Muscle layer of duodenum (tissue), 2 donors: ENCODE data around the gene IQSEC3.
"Not testable (repeated sequence)": the region's sequence is repeated elsewhere in the genome, so short reads cannot be mapped to it uniquely, and the experiment has no call there.

ENCODE experiments used
- H3K27ac ChIP-seq: one replicate; pipeline ENCODE4 v1.7.0; 2013; ENCODE audit warnings: mild to moderate bottlenecking, low read length
- H3K27me3 ChIP-seq: one replicate; pipeline ENCODE4 v1.7.0; 2013; ENCODE audit warnings: low read depth, mild to moderate bottlenecking, control low read depth, low read length
- H3K36me3 ChIP-seq, 2 donors: one replicate each; pipeline ENCODE4 v1.7.0; 2013; ENCODE audit warnings: low read length in 2 of 2, control low read depth in 1 of 2, mild to moderate bottlenecking in 1 of 2; ENCODE audit not compliant: insufficient read depth in 2 of 2, control insufficient read depth in 1 of 2
- H3K4me1 ChIP-seq, 2 donors: one replicate each; pipeline ENCODE4 v1.7.0; 2013; ENCODE audit warnings: low read length in 2 of 2, mild to moderate bottlenecking in 2 of 2, control low read depth in 1 of 2, moderate library complexity in 1 of 2; ENCODE audit not compliant: insufficient read depth in 2 of 2, control insufficient read depth in 1 of 2
- H3K4me3 ChIP-seq, 2 donors: one replicate each; pipeline ENCODE4 v1.7.0; 2013; ENCODE audit warnings: low read length in 2 of 2, low read depth in 1 of 2, mild to moderate bottlenecking in 1 of 2
- H3K9me3 ChIP-seq, 2 donors: one replicate each; pipeline ENCODE4 v1.7.0; 2013; ENCODE audit warnings: low read length in 2 of 2, control low read depth in 1 of 2, mild to moderate bottlenecking in 1 of 2; ENCODE audit not compliant: control insufficient read depth in 1 of 2
- donor health status: healthy.

Gene IQSEC3

DNA sequence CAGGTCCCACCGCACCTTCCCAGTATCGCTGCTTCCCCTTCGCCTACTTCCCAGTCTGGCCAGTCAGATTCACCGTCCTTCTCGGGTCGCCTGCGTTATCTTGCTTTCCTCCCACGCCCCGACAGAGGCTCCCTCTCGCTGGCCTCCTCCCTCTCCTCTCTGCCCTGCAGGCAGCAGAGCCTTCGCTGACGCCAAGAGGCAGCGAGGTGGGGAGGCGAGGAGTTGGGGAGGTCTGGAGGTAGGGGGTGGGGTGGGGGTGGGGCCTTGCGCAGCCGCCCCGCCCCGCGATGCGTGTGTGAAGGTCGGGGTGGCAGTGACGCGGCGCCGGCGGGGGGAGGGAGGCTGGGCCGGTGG is at the start of gene IQSEC3:
TSS of gene IQSEC3 (plus strand) at position 340 of the 354 bp plus-strand sequence. CDS start 116 bp downstream, outside the sequence.
- H3K4me3 ChIP-seq, H3K9me3 ChIP-seq, H3K27ac ChIP-seq, H3K4me1 ChIP-seq, H3K36me3 ChIP-seq, H3K27me3 ChIP-seq: not testable (repeated sequence)

GRCh38 chr12:17370-18340 is 48.9 kb upstream of the IQSEC3 start:
- H3K4me3 ChIP-seq, H3K27me3 ChIP-seq, H3K27ac ChIP-seq, H3K4me1 ChIP-seq, H3K9me3 ChIP-seq: not testable (repeated sequence)
- H3K36me3 ChIP-seq, result peaks cover 14 to 26% of the 10 kb centered on the region in 2 donors

DNA sequence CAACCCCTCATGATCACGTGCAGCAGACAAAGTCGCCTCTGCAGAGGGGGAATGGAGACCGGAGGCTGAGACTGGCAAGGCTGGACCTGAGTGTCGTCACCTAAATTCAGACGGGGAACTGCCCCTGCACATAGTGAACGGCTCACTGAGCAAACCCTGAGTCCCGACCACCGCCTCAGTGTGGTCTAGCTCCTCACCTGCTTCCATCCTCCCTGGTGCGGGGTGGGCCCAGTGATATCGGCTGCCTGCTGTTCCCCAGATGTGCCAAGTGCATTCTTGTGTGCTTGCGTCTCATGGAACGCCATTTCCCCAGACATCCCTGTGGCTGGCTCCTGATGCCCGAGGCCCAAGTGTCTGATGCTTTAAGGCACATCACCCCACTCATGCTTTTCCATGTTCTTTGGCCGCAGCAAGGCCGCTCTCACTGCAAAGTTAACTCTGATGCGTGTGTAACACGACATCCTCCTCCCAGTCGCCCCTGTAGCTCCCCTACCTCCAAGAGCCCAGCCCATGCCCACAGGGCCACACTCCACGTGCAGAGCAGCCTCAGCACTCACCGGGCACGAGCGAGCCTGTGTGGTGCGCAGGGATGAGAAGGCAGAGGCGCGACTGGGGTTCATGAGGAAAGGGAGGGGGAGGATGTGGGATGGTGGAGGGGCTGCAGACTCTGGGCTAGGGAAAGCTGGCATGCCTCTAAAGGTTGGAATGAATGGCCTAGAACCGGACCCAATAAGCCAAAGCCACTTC is 47.6 kb upstream of the IQSEC3 start:
- Histone ChIP-seq H3K4me1 (peaks cover 0 to 12% of the 10 kb centered on the region in 2 donors), H3K36me3 (peaks cover 15 to 30% of the 10 kb centered on the region in 2 donors)
- not testable (repeated sequence) for H3K27ac ChIP-seq, H3K4me3 ChIP-seq, H3K9me3 ChIP-seq, H3K27me3 ChIP-seq

- Histone ChIP-seq H3K36me3 (peaks cover 15 to 30% of the 10 kb centered on the region in 2 donors), H3K4me1 (peaks cover 0 to 12% of the 10 kb centered on the region in 2 donors)
- not testable (repeated sequence) for H3K9me3 ChIP-seq, H3K4me3 ChIP-seq, H3K27me3 ChIP-seq, H3K27ac ChIP-seq
These were observed 46.7 kb upstream of the IQSEC3 start for GRCh38 chr12:19906-20305.

DNA sequence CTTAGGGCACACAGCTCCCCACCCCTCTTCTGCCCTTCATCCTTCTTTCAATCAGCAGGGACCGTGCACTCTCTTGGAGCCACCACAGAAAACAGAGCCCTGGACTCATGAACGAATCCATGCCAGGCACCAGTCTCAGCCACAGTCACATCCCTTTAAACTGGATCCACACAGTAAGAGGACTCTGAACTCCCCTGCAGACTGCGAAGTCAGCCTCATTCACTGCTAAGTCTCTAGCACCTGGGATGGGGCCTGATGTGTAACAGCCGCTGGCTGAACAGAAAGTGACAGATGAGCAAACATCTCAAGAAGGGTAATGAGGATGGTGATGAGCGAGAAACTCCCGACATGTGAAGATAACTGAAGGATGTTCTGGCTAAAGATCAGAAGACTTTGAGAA is 45.8 kb upstream of the IQSEC3 start:
- no peaks in the 10 kb centered on the region for H3K9me3 ChIP-seq
- H3K27me3 ChIP-seq, result no peaks in the 10 kb centered on the region
- H3K4me3 ChIP-seq, result no peak overlapping the region
- H3K36me3 ChIP-seq, result peaks cover 15 to 30% of the 10 kb centered on the region in 2 donors
- H3K27ac ChIP-seq, result no peak overlapping the region
- peaks cover 0 to 12% of the 10 kb centered on the region in 2 donors for H3K4me1 ChIP-seq

DNA sequence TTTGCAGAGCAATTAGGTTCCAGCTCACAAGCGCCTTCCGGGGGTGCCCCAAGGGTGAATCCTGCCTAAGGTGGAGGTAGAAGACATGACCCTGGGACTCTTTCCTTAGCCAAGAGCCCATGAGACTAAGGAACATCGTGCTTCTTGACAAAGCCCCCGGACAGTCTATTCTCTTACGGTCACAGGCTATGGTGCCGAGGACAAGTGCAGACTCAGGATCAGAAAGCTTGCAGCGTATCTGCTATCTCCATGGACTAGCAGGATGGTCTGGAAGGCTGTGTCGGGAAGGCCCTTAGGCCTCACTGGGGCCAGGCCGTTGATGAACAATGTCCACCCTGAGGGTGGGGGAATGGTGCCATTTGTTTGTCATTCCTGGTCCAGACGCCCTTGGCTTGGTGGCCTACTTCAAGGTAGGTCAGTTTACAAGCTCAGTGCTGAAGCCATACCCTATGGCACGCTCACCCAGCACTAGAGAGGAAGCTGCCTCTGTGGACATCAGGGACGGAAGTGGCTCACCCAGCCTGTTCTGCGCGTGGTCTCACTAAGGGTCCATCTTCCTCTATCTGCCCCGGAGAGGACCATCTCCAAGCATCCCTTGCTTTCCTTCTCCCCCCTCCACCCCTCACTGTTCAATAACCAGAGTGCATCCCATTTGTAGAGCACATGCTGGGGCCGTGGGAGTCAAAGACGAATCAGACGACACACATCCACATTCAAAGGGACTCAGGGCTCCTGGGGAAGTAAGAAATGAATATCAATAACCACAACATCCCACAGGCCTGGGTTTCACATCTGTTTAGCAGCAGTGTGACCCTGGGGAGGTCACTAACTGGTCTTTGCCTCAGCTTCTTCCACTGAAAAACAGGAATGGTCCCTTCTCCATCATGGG is 45.0 kb upstream of the IQSEC3 start:
- Histone ChIP-seq H3K4me1 (peaks cover 0 to 12% of the 10 kb centered on the region in 2 donors), H3K36me3 (peaks cover 15 to 30% of the 10 kb centered on the region in 2 donors), H3K27me3 (no peaks in the 10 kb centered on the region), H3K9me3 (no peaks in the 10 kb centered on the region), H3K4me3 (no peak overlapping the region), H3K27ac (no peak overlapping the region)

GRCh38 chr12:22190-22529 is 44.4 kb upstream of the IQSEC3 start:
- peaks cover 15 to 30% of the 10 kb centered on the region in 2 donors for H3K36me3 ChIP-seq
- H3K27ac ChIP-seq, result no peak overlapping the region
- H3K4me1 ChIP-seq, result peaks cover 0 to 12% of the 10 kb centered on the region in 2 donors
- no peak overlapping the region for H3K4me3 ChIP-seq
- H3K27me3 ChIP-seq, result no peaks in the 10 kb centered on the region
- H3K9me3 ChIP-seq, result no peaks in the 10 kb centered on the region

- Histone ChIP-seq H3K27ac (no peak overlapping the region), H3K4me3 (no peak overlapping the region), H3K36me3 (peaks cover 15 to 27% of the 10 kb centered on the region in 2 donors), H3K9me3 (no peaks in the 10 kb centered on the region), H3K4me1 (peaks cover 0 to 12% of the 10 kb centered on the region in 2 donors), H3K27me3 (no peaks in the 10 kb centered on the region)
These were observed 43.9 kb upstream of the IQSEC3 start for GRCh38 chr12:22530-23201.

- H3K4me1 ChIP-seq, H3K4me3 ChIP-seq, H3K9me3 ChIP-seq, H3K27ac ChIP-seq, H3K36me3 ChIP-seq, H3K27me3 ChIP-seq: not testable (repeated sequence)
These were observed 38.7 kb upstream of the IQSEC3 start for GRCh38 chr12:27904-28303.

GRCh38 chr12:38775-39174 is 27.8 kb upstream of the IQSEC3 start:
- H3K27ac ChIP-seq, H3K4me1 ChIP-seq, H3K27me3 ChIP-seq, H3K9me3 ChIP-seq, H3K4me3 ChIP-seq, H3K36me3 ChIP-seq: not testable (repeated sequence)
